Right lobe of liver (tissue), 4 donors: ENCODE measurements around the gene CAPN13.

Experiments
- CTCF ChIP-seq, 4 donors: fragments of 200-600 bp in 3 of 4; fragments of 450-650 bp in 1 of 4; IDR thresholded peaks; one replicate each; pipeline versions ENCODE4 v1.5.1 to v1.8.0; 2016 to 2022; ENCODE audit warnings: antibody characterized with exemption in 4 of 4, mild to moderate bottlenecking in 2 of 4
- POLR2A ChIP-seq: fragments of 450-650 bp; IDR thresholded peaks from one replicate; pipeline ENCODE4 v1.6.1; 2017; ENCODE audit warnings: antibody characterized with exemption, mild to moderate bottlenecking
- donor health status: DM: no; HTN: no; CAD: no.
- donor health status: DM: no; HTN: no; CAD: no.
- donor health status: DM: no; HTN: yes; CAD: no.

DNA sequence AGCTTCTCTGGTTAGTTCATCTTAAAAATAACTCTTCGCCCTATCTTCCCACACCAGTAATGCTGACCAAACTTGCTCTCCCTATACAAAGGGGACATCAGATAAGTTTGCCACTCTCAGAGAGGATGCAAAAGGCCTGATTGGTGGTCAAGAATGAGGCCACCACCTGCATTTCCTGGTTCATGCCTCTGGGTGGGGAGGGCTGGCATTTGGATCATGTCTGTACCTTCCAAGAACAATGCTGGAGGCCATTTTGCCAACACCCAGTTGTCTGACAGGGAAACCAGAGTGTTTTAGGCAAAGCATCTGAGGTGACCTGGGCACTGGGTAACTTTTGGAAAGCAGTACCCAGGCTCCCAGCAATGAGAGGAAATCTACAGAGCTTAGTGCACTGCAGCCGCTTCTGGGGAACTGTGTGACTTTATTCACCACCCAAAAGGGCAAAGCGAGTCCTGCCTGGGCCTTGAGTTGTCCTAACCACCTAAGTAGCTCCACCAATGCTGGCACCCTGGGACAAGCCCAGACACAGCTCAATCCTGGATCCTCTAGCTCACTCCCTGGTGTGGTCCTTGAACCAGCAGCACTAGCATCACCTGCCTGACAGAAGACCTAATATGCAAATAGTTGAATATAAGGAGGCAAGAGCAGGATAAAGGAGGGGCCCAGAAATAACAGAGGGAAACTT lies 35.1 kb downstream of the CAPN13 start:
- TF ChIP-seq CTCF (IDR thresholded peaks at IDR 0.05) (no peak), POLR2A (no peak)
